DND-41 (cell line): ENCODE measurements around the gene CRY1.

Experiments
- ATAC-seq: fragments of 200-7000 bp; cut with Tn5 transposase; 3 replicates; pipeline ENCODE4 v1.9.1; 2021; ENCODE audit warnings: low read depth; ENCODE audit not compliant: insufficient read depth
- DNase-seq: peaks from one replicate; pipeline ENCODE4 v3.0.0-alpha.2; 2020
- H2AFZ ChIP-seq: 2 replicates; pipeline ENCODE4 v1.6.0; 2012; ENCODE audit warnings: low read depth, low read length
- H3K27ac ChIP-seq: 2 replicates; pipeline ENCODE4 v1.5.1; 2012; ENCODE audit warnings: low read length, inconsistent platforms
- H3K27me3 ChIP-seq: fragments of 200-600 bp; sonication (generic); 2 replicates; pipeline ENCODE4 v1.6.0; 2012; ENCODE audit warnings: low read length, mild to moderate bottlenecking, inconsistent platforms; ENCODE audit not compliant: insufficient read depth, poor library complexity
- H3K36me3 ChIP-seq: 2 replicates; pipeline ENCODE4 v1.5.1; 2012; ENCODE audit warnings: low read length, inconsistent platforms; ENCODE audit not compliant: insufficient read depth
- H3K4me1 ChIP-seq: 2 replicates; pipeline ENCODE4 v1.5.1; 2012; ENCODE audit warnings: mild to moderate bottlenecking, low read length; ENCODE audit not compliant: insufficient read depth
- H3K4me2 ChIP-seq: 2 replicates; pipeline ENCODE4 v1.6.0; 2012; ENCODE audit warnings: mild to moderate bottlenecking, moderate library complexity, low read length, inconsistent platforms; ENCODE audit not compliant: insufficient read depth
- H3K4me3 ChIP-seq, 2 experiments: fragments of 200-600 bp in 1 of 2; shearing (Covaris generic) in 1 of 2; 2 replicates each; pipeline ENCODE4 v1.5.1; 2012 to 2016; ENCODE audit warnings: inconsistent platforms in 2 of 2, low read length in 2 of 2, mild to moderate bottlenecking in 2 of 2, low read depth in 1 of 2, moderate library complexity in 1 of 2
- H3K79me2 ChIP-seq: 2 replicates; pipeline ENCODE4 v1.6.0; 2012; ENCODE audit warnings: low read length, inconsistent platforms; ENCODE audit not compliant: insufficient read depth
- H3K9ac ChIP-seq: 2 replicates; pipeline ENCODE4 v1.6.0; 2012; ENCODE audit warnings: low read depth, mild to moderate bottlenecking, inconsistent platforms, low read length, moderate library complexity
- H3K9me3 ChIP-seq: 2 replicates; pipeline ENCODE4 v1.5.1; 2012; ENCODE audit warnings: low read length, moderate library complexity, mild to moderate bottlenecking, inconsistent platforms; ENCODE audit not compliant: insufficient read depth, severe bottlenecking
- H4K20me1 ChIP-seq: 2 replicates; pipeline ENCODE4 v1.6.0; 2012; ENCODE audit warnings: low read length; ENCODE audit not compliant: insufficient read depth
- EZH2 ChIP-seq: IDR thresholded peaks from 3 replicates; pipeline ENCODE4 v1.6.1; 2012; ENCODE audit warnings: borderline replicate concordance, low read depth, mild to moderate bottlenecking, moderate library complexity, low read length, inconsistent platforms; ENCODE audit not compliant: severe bottlenecking
- TF ChIP-seq, protein P1 (sequence below): IDR thresholded peaks from 2 replicates; pipeline ENCODE4 v1.5.1; 2012; ENCODE audit warnings: borderline replicate concordance, low read length, moderate library complexity, mild to moderate bottlenecking; ENCODE audit not compliant: poor library complexity, severe bottlenecking; ENCODE audit errors: extremely low read depth

The CRY1 gene

GRCh38 chr12:106957583-106957982, 135.8 kb downstream of the CRY1 start:
- Histone ChIP-seq H3K4me2 (peak overlapping the region; percentile 91), H3K79me2 (peaks cover 76% of the 10 kb centered on the region), H3K9ac (peak overlapping the region; percentile 73; the same call in 1 of the 2 replicates), H3K4me1 (peaks cover 33% of the 10 kb centered on the region), H3K9me3 (no peaks in the 10 kb centered on the region), H4K20me1 (no peaks in the 10 kb centered on the region; the same call in 1 of the 2 replicates), H3K27me3 (no peaks in the 10 kb centered on the region), H3K27ac (peak overlapping the region; percentile 72), H2AFZ (peak overlapping the region; percentile 88; the same call in 1 of the 2 replicates), H3K36me3 (no peaks in the 10 kb centered on the region; the same call in 1 of the 2 replicates), H3K4me3 (peak overlapping the region; percentile 81 to 99; a peak in 3 of 4 replicates)
- ATAC-seq: no peak
- no peak for DNase-seq
- TF ChIP-seq EZH2: no peak
- TF ChIP-seq, protein P1, sequence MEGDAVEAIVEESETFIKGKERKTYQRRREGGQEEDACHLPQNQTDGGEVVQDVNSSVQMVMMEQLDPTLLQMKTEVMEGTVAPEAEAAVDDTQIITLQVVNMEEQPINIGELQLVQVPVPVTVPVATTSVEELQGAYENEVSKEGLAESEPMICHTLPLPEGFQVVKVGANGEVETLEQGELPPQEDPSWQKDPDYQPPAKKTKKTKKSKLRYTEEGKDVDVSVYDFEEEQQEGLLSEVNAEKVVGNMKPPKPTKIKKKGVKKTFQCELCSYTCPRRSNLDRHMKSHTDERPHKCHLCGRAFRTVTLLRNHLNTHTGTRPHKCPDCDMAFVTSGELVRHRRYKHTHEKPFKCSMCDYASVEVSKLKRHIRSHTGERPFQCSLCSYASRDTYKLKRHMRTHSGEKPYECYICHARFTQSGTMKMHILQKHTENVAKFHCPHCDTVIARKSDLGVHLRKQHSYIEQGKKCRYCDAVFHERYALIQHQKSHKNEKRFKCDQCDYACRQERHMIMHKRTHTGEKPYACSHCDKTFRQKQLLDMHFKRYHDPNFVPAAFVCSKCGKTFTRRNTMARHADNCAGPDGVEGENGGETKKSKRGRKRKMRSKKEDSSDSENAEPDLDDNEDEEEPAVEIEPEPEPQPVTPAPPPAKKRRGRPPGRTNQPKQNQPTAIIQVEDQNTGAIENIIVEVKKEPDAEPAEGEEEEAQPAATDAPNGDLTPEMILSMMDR: no peak

DNA sequence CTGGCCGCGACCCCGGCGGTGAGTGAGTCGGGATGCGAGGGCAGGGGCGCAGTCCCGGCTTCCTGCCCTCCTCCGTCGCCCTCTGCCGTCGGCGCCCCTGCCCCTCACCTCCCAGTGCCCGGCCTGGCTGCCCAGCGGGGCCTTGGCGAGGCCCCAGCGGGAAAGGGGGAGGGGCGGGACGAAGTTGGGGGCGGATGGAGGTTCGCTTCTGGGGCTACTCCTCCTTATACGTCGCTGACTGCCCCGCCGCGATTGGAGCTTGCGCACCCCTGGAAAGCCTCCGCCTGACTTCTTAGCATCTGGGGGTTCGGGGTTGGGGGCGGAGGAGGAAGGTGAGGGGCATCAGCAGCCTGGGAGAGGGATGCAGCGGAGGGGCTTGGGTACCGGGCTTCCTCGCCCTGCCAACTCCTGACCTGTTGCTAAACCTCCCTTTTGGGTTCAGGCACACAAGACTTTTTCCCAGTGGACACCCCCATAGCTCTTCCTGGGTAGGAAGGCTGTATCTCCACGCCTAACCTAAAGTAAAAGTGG, 137.2 kb downstream of the CRY1 start:
- no peaks in the 10 kb centered on the region; the same call in 1 of the 2 replicates for H3K36me3 ChIP-seq
- ATAC-seq: peak; percentile 53; the same call in 1 of the 3 replicates
- H4K20me1 ChIP-seq: no peaks in the 10 kb centered on the region; the same call in 1 of the 2 replicates
- DNase-seq: no peak
- peaks cover 64% of the 10 kb centered on the region for H3K79me2 ChIP-seq
- peak overlapping the region; percentile 81 to 99 for H3K4me3 ChIP-seq
- peak overlapping the region; percentile 73 for H3K9ac ChIP-seq
- peak overlapping the region; percentile 72 for H3K27ac ChIP-seq
- no peaks in the 10 kb centered on the region for H3K9me3 ChIP-seq
- H3K4me2 ChIP-seq: peak overlapping the region; percentile 91
- H2AFZ ChIP-seq: peak overlapping the region; percentile 88
- TF ChIP-seq, protein P1: peak; percentile 32
- TF ChIP-seq EZH2: no peak
- peaks cover 33% of the 10 kb centered on the region for H3K4me1 ChIP-seq
- H3K27me3 ChIP-seq: no peaks in the 10 kb centered on the region

- Histone ChIP-seq H3K9me3 (no peaks in the 10 kb centered on the region), H2AFZ (peak within 1 kb of the TSS; percentile 88), H3K27ac (peak within 1 kb of the TSS; percentile 89), H3K4me3 (peak within 1 kb of the TSS; percentile 81 to 99), H3K4me1 (peaks cover 33% of the 10 kb centered on the region), H4K20me1 (no peaks in the 10 kb centered on the region; the same call in 1 of the 2 replicates), H3K27me3 (no peaks in the 10 kb centered on the region), H3K9ac (peak within 1 kb of the TSS; percentile 73), H3K4me2 (peak within 1 kb of the TSS; percentile 91), H3K36me3 (no peaks in the 10 kb centered on the region; the same call in 1 of the 2 replicates), H3K79me2 (peaks cover 59% of the 10 kb centered on the region)
- TF ChIP-seq, protein P1: no peak
- no peak for TF ChIP-seq EZH2
- DNase-seq (peak; percentile 97), ATAC-seq (peak; percentile 81)
These were observed 137.8 kb downstream of the CRY1 start, which contains the start of gene TMEM263 for GRCh38 chr12:106955377-106956047. Gene TMEM263, plus strand, starts transcription at chr12:106955907. Its CDS starts 11,210 bp downstream, at chr12:106967117.
